Measurements from ENCODE around the gene MBOAT1.
"Not testable (repeated sequence)": the region's sequence is repeated elsewhere in the genome, so short reads cannot be mapped to it uniquely, and the experiment has no call there.

The MBOAT1 gene

DNA sequence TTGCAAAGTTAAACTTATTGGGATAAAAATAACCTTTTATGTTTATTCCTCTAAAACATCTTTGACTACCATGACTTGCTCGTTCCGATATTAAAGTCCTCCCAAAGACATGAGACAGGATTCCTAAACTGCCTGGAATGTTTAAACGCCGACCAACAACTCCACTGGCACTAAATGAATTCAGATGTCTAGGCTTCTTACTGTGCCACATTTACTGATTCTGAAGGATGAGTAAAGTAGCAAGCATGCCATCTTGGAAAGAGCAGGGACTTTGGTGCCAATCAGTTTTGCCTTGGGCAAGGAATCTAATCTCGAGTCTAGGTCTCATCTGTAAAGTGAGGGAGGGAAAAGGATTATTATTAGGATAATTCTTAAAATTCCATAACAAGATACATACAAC, 25.3 kb downstream of the MBOAT1 start:
- DNase-seq (ENCODE audit: low read depth) = no peak
- in situ Hi-C loops (cut with HindIII; ENCODE audit: low sequenced_read_pairs) = no loop called here
- TF ChIP-seq, protein P1, sequence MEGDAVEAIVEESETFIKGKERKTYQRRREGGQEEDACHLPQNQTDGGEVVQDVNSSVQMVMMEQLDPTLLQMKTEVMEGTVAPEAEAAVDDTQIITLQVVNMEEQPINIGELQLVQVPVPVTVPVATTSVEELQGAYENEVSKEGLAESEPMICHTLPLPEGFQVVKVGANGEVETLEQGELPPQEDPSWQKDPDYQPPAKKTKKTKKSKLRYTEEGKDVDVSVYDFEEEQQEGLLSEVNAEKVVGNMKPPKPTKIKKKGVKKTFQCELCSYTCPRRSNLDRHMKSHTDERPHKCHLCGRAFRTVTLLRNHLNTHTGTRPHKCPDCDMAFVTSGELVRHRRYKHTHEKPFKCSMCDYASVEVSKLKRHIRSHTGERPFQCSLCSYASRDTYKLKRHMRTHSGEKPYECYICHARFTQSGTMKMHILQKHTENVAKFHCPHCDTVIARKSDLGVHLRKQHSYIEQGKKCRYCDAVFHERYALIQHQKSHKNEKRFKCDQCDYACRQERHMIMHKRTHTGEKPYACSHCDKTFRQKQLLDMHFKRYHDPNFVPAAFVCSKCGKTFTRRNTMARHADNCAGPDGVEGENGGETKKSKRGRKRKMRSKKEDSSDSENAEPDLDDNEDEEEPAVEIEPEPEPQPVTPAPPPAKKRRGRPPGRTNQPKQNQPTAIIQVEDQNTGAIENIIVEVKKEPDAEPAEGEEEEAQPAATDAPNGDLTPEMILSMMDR (IDR thresholded peaks at IDR 0.05; ENCODE audit: low read depth, low read length, missing control alignments) = no peak
- no peak overlapping the region for H3K4me3 ChIP-seq (ENCODE audit: low read depth, low read length)

GRCh38 chr6:20183706-20184105, 28.6 kb downstream of the MBOAT1 start:
- DNase-seq (ENCODE audit: low read depth) = no peak
- TF ChIP-seq, protein P1 (IDR thresholded peaks at IDR 0.05; ENCODE audit: low read depth, low read length, missing control alignments) = no peak
- in situ Hi-C loops (cut with HindIII; ENCODE audit: low sequenced_read_pairs) = no loop called here
- no peak overlapping the region for H3K4me3 ChIP-seq (ENCODE audit: low read depth, low read length)

DNA sequence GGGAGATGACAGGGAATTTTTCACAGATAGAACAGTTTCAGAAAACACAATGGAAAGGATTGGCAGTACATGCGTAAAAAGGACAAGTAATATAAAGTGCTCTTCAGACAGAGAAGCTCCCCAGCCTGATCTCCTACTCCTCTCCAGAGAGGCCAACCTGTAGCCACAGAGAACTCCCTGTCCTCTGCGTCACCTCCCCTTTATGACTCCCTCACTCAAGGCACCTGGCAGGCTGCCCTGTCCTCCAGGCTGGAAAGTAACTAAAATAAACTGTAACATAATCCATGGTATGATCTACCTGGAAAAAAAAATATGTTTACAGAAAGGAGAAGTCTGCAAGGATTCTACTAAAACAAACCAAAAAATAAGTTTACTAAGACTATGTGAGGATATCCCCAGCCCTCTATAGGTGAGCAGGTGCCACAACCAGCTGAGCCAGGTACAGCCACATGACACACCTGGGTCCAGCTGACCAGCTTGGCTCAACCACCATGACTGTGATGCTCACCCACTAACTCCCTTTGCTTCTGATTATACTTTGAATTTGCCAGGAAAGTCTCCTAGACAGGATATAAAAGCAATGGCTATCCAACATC, 29.2 kb downstream of the MBOAT1 start:
- DNase-seq (ENCODE audit: low read depth) = peak; percentile 18
- in situ Hi-C loops (cut with HindIII; ENCODE audit: low sequenced_read_pairs) = no loop called here
- H3K4me3 ChIP-seq (ENCODE audit: low read depth, low read length) = no peak overlapping the region
- TF ChIP-seq, protein P1 (IDR thresholded peaks at IDR 0.05; ENCODE audit: low read depth, low read length, missing control alignments) = no peak

DNA sequence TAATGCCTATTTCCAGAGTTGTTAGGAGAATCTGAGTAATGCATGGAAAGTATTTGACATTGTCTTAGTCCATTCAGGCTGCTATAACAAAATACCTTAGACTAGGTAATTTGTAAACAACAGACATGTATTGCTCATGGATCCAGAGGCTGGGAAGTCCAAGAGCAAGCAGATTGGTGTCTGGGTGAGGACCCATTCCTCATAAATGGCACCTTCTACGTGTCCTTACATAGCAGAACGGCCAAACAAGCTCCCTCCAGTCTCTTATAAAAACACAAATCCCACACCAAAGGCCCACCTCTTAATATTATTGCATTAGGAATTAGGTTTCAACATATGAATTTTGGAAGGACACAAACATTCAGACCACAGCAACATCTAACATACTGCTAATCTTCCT, 30.2 kb downstream of the MBOAT1 start:
- H3K4me3 ChIP-seq (ENCODE audit: low read depth, low read length) = no peak overlapping the region
- no peak for DNase-seq (ENCODE audit: low read depth)

GRCh38 chr6:20180935-20181334, 31.3 kb downstream of the MBOAT1 start:
- DNase-seq (ENCODE audit: low read depth) = no peak
- TF ChIP-seq, protein P1 (IDR thresholded peaks at IDR 0.05; ENCODE audit: low read depth, low read length, missing control alignments) = no peak
- H3K4me3 ChIP-seq (ENCODE audit: low read depth, low read length) = no peak overlapping the region
- in situ Hi-C loops (cut with HindIII; ENCODE audit: low sequenced_read_pairs) = no loop called here

More for the DNA sequence above, 30.2 kb downstream of the MBOAT1 start:
- TF ChIP-seq, protein P1 (IDR thresholded peaks at IDR 0.05; ENCODE audit: low read depth, low read length, missing control alignments) = no peak
- in situ Hi-C loops (cut with HindIII; ENCODE audit: low sequenced_read_pairs) = no loop called here

DNA sequence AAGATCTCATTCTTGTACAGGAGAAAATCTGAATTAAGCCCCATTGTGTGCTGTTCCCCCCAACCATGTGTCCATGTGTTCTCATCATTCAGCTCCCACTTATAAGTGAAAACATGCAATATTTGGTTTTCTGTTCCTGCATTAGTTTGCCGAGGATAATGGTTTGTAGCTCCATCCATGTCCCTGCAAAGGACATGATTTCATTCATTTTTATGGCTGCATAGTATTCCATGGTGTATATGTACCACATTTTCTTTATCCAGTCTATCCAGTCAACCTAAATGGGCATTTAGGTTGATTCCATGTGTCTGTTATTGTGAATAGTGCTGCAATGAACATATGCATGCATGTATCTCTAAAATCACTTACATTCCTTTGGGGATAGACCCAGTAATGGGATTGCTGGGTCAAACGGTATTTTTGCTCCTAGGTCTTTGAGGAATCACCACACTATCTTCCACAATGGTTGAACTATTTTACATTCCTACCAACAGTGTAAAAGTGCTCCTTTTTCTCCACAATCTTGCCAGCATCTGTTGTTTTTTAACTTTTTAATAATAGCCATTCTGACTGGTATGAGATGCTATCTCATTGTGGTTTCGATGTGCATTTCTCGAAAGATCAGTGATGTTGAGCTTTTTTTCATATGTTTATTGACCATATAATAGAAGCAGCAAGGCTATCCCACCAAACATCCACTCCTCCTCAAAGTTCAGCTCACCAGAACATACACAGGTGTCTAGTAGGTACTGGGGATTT, 32.8 kb downstream of the MBOAT1 start:
- in situ Hi-C loops (cut with HindIII; ENCODE audit: low sequenced_read_pairs); DNase-seq (ENCODE audit: low read depth); H3K4me3 ChIP-seq (ENCODE audit: low read depth, low read length): not testable (repeated sequence)

- TF ChIP-seq, protein P1 (IDR thresholded peaks at IDR 0.05; ENCODE audit: low read depth, low read length, missing control alignments) = no peak
- no peak for DNase-seq (ENCODE audit: low read depth)
- H3K4me3 ChIP-seq (ENCODE audit: low read depth, low read length) = no peak overlapping the region
- in situ Hi-C loops (cut with HindIII; ENCODE audit: low sequenced_read_pairs) = no loop called here
These were observed 33.9 kb downstream of the MBOAT1 start for GRCh38 chr6:20178327-20178726.
